Spleen (tissue), 7 donors: Measurements from ENCODE around the gene ERVK3-1.

Source experiments
- CTCF ChIP-seq, 11 experiments: fragments of 200-600 bp in 7 of 11; fragments of 450-650 bp in 4 of 11; sonication (generic) in 4 of 11; IDR thresholded peaks in 8 of 11; conservative IDR thresholded peaks in 3 of 11; 1 replicate in 7 of 11; 2 replicates in 4 of 11; pipeline versions ENCODE4 v1.4.0 to v1.8.0; 2016 to 2021; ENCODE audit warnings: antibody characterized with exemption in 11 of 11, inconsistent platforms in 4 of 11, mild to moderate bottlenecking in 1 of 11
- POLR2A ChIP-seq, 3 donors: fragments of 450-650 bp; IDR thresholded peaks; one replicate each; pipeline ENCODE4 v1.5.1; 2017; ENCODE audit warnings: antibody characterized with exemption in 3 of 3, mild to moderate bottlenecking in 1 of 3
- POLR2AphosphoS5 ChIP-seq, 3 donors: sonication (generic); formaldehyde crosslinking; IDR thresholded peaks; one replicate each; pipeline ENCODE4 v1.5.1; 2017; ENCODE audit warnings: antibody characterized with exemption in 3 of 3
- donor health status: DM: no; HTN: no; CAD: no; lungs with moderate emphysema.
- donor health status: DM: no; HTN: no; CAD: no.
- donor health status: DM: no; HTN: no; CAD: no.

GRCh38 chr19:58315580-58315979 lies 10.4 kb downstream of the ERVK3-1 start:
- no peak for TF ChIP-seq POLR2A (IDR thresholded peaks at IDR 0.05)
- no peak for TF ChIP-seq CTCF (IDR thresholded peaks at IDR 0.05 in 8 of 11, conservative IDR thresholded peaks at IDR 0.05 in 3 of 11)
- no peak for TF ChIP-seq POLR2AphosphoS5 (IDR thresholded peaks at IDR 0.05)
